ENCODE measurements around the gene SCARF2.
"Not testable (repeated sequence)": the region's sequence is repeated elsewhere in the genome, so short reads cannot be mapped to it uniquely, and the experiment has no call there.

The SCARF2 gene

GRCh38 chr22:20483771-20484170 lies 46.1 kb upstream of the SCARF2 start:
- no peaks in the 10 kb centered on the region for H3K9me3 ChIP-seq (ENCODE audit: control insufficient read depth, insufficient read depth, low read length)
- no peak overlapping the region for H3K27ac ChIP-seq (ENCODE audit: low read depth, low read length)
- H3K27me3 ChIP-seq (ENCODE audit: control insufficient read depth, low read length): no peaks in the 10 kb centered on the region
- no peaks in the 10 kb centered on the region for H3K4me1 ChIP-seq (ENCODE audit: control insufficient read depth, low read length)
- H3K79me2 ChIP-seq (ENCODE audit: control insufficient read depth, low read length): no peaks in the 10 kb centered on the region
- H3K9me2 ChIP-seq (replicated peaks; ENCODE audit: control insufficient read depth, low read length): no peaks in the 10 kb centered on the region
- TF ChIP-seq CTCF (IDR thresholded peaks at IDR 0.05; ENCODE audit: low read depth, low read length, poor library complexity, severe bottlenecking) (no peak), EZH2phosphoT487 (IDR thresholded peaks at IDR 0.05; ENCODE audit: borderline replicate concordance, low read length) (no peak)
- no peaks in the 10 kb centered on the region for H4K20me1 ChIP-seq (ENCODE audit: control insufficient read depth, insufficient read depth, low read depth, low read length)
- H3K4me3 ChIP-seq (ENCODE audit: low read length): no peak overlapping the region
- H3K4me2 ChIP-seq (ENCODE audit: low read length): no peak overlapping the region
- no peaks in the 10 kb centered on the region for H3F3A ChIP-seq (ENCODE audit: control insufficient read depth, insufficient read depth)
- H3K36me3 ChIP-seq (ENCODE audit: control insufficient read depth, low read length): no peaks in the 10 kb centered on the region

GRCh38 chr22:20483143-20483506 lies 45.5 kb upstream of the SCARF2 start:
- H4K20me1 ChIP-seq (ENCODE audit: control insufficient read depth, insufficient read depth, low read depth, low read length); H3K4me2 ChIP-seq (ENCODE audit: low read length); H3F3A ChIP-seq (ENCODE audit: control insufficient read depth, insufficient read depth); H3K36me3 ChIP-seq (ENCODE audit: control insufficient read depth, low read length); H3K4me3 ChIP-seq (ENCODE audit: low read length); H3K9me3 ChIP-seq (ENCODE audit: control insufficient read depth, insufficient read depth, low read length); H3K27ac ChIP-seq (ENCODE audit: low read depth, low read length); H3K9me2 ChIP-seq (replicated peaks; ENCODE audit: control insufficient read depth, low read length); H3K4me1 ChIP-seq (ENCODE audit: control insufficient read depth, low read length); H3K27me3 ChIP-seq (ENCODE audit: control insufficient read depth, low read length); H3K79me2 ChIP-seq (ENCODE audit: control insufficient read depth, low read length): not testable (repeated sequence)

GRCh38 chr22:20479612-20480196 lies 42.1 kb upstream of the SCARF2 start:
- no peaks in the 10 kb centered on the region for H3K9me3 ChIP-seq (ENCODE audit: control insufficient read depth, insufficient read depth, low read length)
- H3K36me3 ChIP-seq (ENCODE audit: control insufficient read depth, low read length): no peaks in the 10 kb centered on the region
- no peaks in the 10 kb centered on the region for H3K9me2 ChIP-seq (replicated peaks; ENCODE audit: control insufficient read depth, low read length)
- H3K4me2 ChIP-seq (ENCODE audit: low read length): no peak overlapping the region
- no peaks in the 10 kb centered on the region for H3K27me3 ChIP-seq (ENCODE audit: control insufficient read depth, low read length)
- TF ChIP-seq CTCF (IDR thresholded peaks at IDR 0.05; ENCODE audit: low read depth, low read length, poor library complexity, severe bottlenecking) (no peak), EZH2phosphoT487 (IDR thresholded peaks at IDR 0.05; ENCODE audit: borderline replicate concordance, low read length) (no peak)
- no peak overlapping the region for H3K4me3 ChIP-seq (ENCODE audit: low read length)
- H3F3A ChIP-seq (ENCODE audit: control insufficient read depth, insufficient read depth): no peaks in the 10 kb centered on the region
- no peaks in the 10 kb centered on the region for H3K79me2 ChIP-seq (ENCODE audit: control insufficient read depth, low read length)
- no peaks in the 10 kb centered on the region for H4K20me1 ChIP-seq (ENCODE audit: control insufficient read depth, insufficient read depth, low read depth, low read length)
- no peaks in the 10 kb centered on the region for H3K4me1 ChIP-seq (ENCODE audit: control insufficient read depth, low read length)
- H3K27ac ChIP-seq (ENCODE audit: low read depth, low read length): no peak overlapping the region

- H3K27ac ChIP-seq (ENCODE audit: low read depth, low read length); H3F3A ChIP-seq (ENCODE audit: control insufficient read depth, insufficient read depth); H3K4me2 ChIP-seq (ENCODE audit: low read length); H3K36me3 ChIP-seq (ENCODE audit: control insufficient read depth, low read length); H3K9me2 ChIP-seq (replicated peaks; ENCODE audit: control insufficient read depth, low read length); H3K9me3 ChIP-seq (ENCODE audit: control insufficient read depth, insufficient read depth, low read length); H3K4me1 ChIP-seq (ENCODE audit: control insufficient read depth, low read length); H4K20me1 ChIP-seq (ENCODE audit: control insufficient read depth, insufficient read depth, low read depth, low read length); H3K27me3 ChIP-seq (ENCODE audit: control insufficient read depth, low read length); H3K79me2 ChIP-seq (ENCODE audit: control insufficient read depth, low read length); H3K4me3 ChIP-seq (ENCODE audit: low read length): not testable (repeated sequence)
Observed at GRCh38 chr22:20478059-20478458, 40.4 kb upstream of the SCARF2 start.

- not testable (repeated sequence) for H3K36me3 ChIP-seq (ENCODE audit: control insufficient read depth, low read length); H3K27ac ChIP-seq (ENCODE audit: low read depth, low read length); H3K4me3 ChIP-seq (ENCODE audit: low read length); H3F3A ChIP-seq (ENCODE audit: control insufficient read depth, insufficient read depth); H4K20me1 ChIP-seq (ENCODE audit: control insufficient read depth, insufficient read depth, low read depth, low read length); H3K79me2 ChIP-seq (ENCODE audit: control insufficient read depth, low read length); H3K4me2 ChIP-seq (ENCODE audit: low read length); H3K9me2 ChIP-seq (replicated peaks; ENCODE audit: control insufficient read depth, low read length); H3K9me3 ChIP-seq (ENCODE audit: control insufficient read depth, insufficient read depth, low read length); H3K27me3 ChIP-seq (ENCODE audit: control insufficient read depth, low read length); H3K4me1 ChIP-seq (ENCODE audit: control insufficient read depth, low read length)
Observed at GRCh38 chr22:20475569-20475968, 37.9 kb upstream of the SCARF2 start.
